CD4-positive, alpha-beta memory T cell (primary cell): Measurements from ENCODE around the gene HAX1. TPM values are rescaled to one million over a fixed set of nuclear protein-coding genes. Genes with fewer than 3 reads are reported as not detected.
"Not testable (repeated sequence)": the region's sequence is repeated elsewhere in the genome, so short reads cannot be mapped to it uniquely, and the experiment has no call there.

Source experiments
- CTCF ChIA-PET: fragments of 350-600 bp; sonication (Branson Sonifier 250); formaldehyde crosslinking; loops from one replicate; lab custom pipeline; 2021; ENCODE audit warnings: inconsistent platforms; ENCODE audit not compliant: partially characterized antibody; lab: Charles Lee
- POLR2A ChIA-PET: fragments of 350-600 bp; sonication (Branson Sonifier 250); formaldehyde crosslinking; loops from one replicate; lab custom pipeline; 2021; ENCODE audit not compliant: partially characterized antibody; lab: Charles Lee
- DNase-seq, 5 donors: peaks; one replicate each; pipeline versions ENCODE4 v3.0.0 to v3.0.0-alpha.2; 2020 to 2022; ENCODE audit warnings: mixed read lengths in 1 of 5
- H3K27ac ChIP-seq: one replicate; pipeline ENCODE4 v1.7.0; 2013; ENCODE audit warnings: low read depth, low read length
- H3K27me3 ChIP-seq: 2 replicates; pipeline ENCODE4 v1.7.0; 2013; ENCODE audit warnings: mild to moderate bottlenecking, low read length, moderate library complexity; ENCODE audit not compliant: insufficient read depth
- H3K36me3 ChIP-seq: 2 replicates; pipeline ENCODE4 v1.7.0; 2013; ENCODE audit warnings: mild to moderate bottlenecking, low read length, moderate library complexity; ENCODE audit not compliant: insufficient read depth
- H3K4me1 ChIP-seq: 2 replicates; pipeline ENCODE4 v1.7.0; 2013; ENCODE audit warnings: mild to moderate bottlenecking, low read length, moderate library complexity; ENCODE audit not compliant: insufficient read depth
- H3K4me3 ChIP-seq, 2 donors: one replicate each; pipeline ENCODE4 v1.7.0; 2013; ENCODE audit warnings: low read length in 2 of 2, mild to moderate bottlenecking in 1 of 2
- H3K9me3 ChIP-seq, 2 donors: one replicate each; pipeline ENCODE4 v1.7.0; 2013; ENCODE audit warnings: low read length in 2 of 2, control low read depth in 1 of 2; ENCODE audit not compliant: control insufficient read depth in 1 of 2
- H3K27ac Mint-ChIP-seq, 7 donors: one replicate each; pipeline ENCODE4 v1.8.0; 2020 to 2021; ENCODE audit warnings: mixed read lengths in 7 of 7, mild to moderate bottlenecking in 6 of 7, inconsistent platforms in 3 of 7, moderate library complexity in 3 of 7
- H3K27me3 Mint-ChIP-seq, 2 donors: one replicate each; pipeline ENCODE4 v1.8.0; 2020 to 2021; ENCODE audit warnings: mixed read lengths in 2 of 2
- H3K36me3 Mint-ChIP-seq, 2 donors: one replicate each; pipeline ENCODE4 v1.8.0; 2020 to 2021; ENCODE audit warnings: mixed read lengths in 2 of 2, inconsistent platforms in 1 of 2, mild to moderate bottlenecking in 1 of 2
- H3K4me1 Mint-ChIP-seq, 4 donors: one replicate each; pipeline ENCODE4 v1.8.0; 2020 to 2021; ENCODE audit warnings: mixed read lengths in 4 of 4, mild to moderate bottlenecking in 1 of 4
- H3K4me3 Mint-ChIP-seq, 8 donors: one replicate each; pipeline ENCODE4 v1.8.0; 2020 to 2021; ENCODE audit warnings: mixed read lengths in 8 of 8, mild to moderate bottlenecking in 7 of 8, moderate library complexity in 6 of 8, inconsistent platforms in 3 of 8
- H3K9me3 Mint-ChIP-seq, 8 donors: one replicate each; pipeline ENCODE4 v1.8.0; 2020 to 2021; ENCODE audit warnings: mixed read lengths in 8 of 8, mild to moderate bottlenecking in 5 of 8, inconsistent platforms in 3 of 8, moderate library complexity in 1 of 8
- intact Hi-C: fragments of 100-400 bp; cut with micrococcal nuclease; formaldehyde crosslinking; loops from one replicate; pipeline ENCODE4 v1.15.1; 2023
- polyA plus RNA-seq, 2 donors: library from polyadenylated mRNA; unstranded; fragments of 300-500 nt; fragmentation: Illumina TruSeq; gene quantifications; one replicate each; pipeline ENCODE4 v1.2.3, GENCODE V29; 2021
- total RNA-seq, 2 experiments: library from RNA; stranded (reverse); gene quantifications; one replicate each; pipeline ENCODE4 v1.2.3, GENCODE V29; 2021

The HAX1 gene
- total and polyA plus RNA-seq, 4 experiments from 2014 or later, result 110 to 259 (median 144) TPM

DNA sequence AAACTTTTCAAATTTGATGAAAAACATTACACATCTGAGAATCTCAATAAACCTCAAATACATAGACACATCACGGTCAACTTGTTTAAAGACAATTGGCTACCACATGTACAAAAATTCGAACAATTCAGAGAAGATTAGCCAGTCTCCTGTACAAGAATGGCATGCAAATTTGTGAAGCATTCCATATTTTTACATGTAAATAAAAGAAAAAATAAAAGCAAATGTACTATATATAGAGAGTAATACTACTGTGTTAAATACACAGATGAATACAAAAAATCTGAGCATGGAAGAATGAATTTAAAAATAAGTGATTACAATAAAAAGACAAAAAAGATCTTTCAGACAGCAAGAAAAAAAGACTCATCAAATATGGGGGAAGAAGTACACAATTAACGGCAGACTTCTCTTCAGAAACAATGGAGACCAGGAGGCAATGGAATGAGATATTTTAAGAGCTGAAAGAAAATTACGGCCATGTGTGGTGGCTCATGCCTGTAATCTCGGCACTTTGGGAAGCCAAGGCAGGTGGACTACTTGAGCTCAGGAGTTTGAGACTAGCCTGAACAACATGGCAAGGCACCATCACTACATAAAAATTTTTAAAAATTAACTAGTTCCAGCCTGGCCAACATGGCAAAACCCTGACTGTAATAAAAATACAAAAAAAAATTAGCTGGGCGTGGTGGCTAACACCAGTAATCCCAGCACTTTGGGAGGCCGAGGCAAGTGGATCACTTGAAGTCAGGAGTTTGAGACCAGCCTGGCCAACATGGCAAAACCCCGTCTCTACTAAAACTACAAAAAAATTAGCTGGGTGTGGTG lies 23.2 kb downstream of the HAX1 start:
- ChIA-PET CTCF (interaction anchor here (1.5 kb wide), 1 partner anchor 40 kb away, joined by 6 read pairs; no protein-coding TSS in a partner anchor), POLR2A (no interaction called here)
- Histone ChIP-seq H3K36me3 (no peaks in the 10 kb centered on the region), H3K4me1 (no peaks in the 10 kb centered on the region), H3K4me3 (no peak overlapping the region), H3K9me3 (peaks cover 0 to 7% of the 10 kb centered on the region in 2 donors), H3K27ac (no peak overlapping the region), H3K27me3 (no peaks in the 10 kb centered on the region)
- Mint-ChIP-seq H3K27ac (peak overlapping the region in 2 of 7 donors; percentile 29 to 75), H3K9me3 (peaks cover 0 to 35% (median 18%) of the 10 kb centered on the region in 8 donors), H3K27me3 (no peaks in the 10 kb centered on the region), H3K4me3 (no peak overlapping the region), H3K36me3 (peaks cover 4 to 8% of the 10 kb centered on the region in 2 donors), H3K4me1 (no peaks in the 10 kb centered on the region)
- DNase-seq, result peak in 1 of 5 donors; percentile 22
- intact Hi-C loops, result no loop called here

DNA sequence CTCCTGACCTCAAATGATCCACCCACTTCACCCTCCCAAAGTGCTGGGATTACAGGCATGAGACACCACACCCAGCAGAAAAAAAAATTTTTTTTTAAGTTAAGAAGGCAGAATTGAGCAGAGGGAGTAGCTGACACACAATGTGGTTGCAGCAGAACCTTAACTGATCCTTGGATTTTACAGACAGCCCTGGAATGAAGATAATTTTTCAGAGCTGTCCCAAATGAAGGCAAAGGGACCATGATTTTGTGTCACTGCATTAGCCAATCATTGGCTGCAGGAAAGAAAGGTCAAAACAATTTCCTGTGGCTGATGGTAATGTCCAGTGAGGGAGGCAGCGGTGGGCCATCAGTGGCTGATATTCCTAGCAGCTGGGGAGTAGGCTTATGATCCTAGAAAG lies 29.2 kb downstream of the HAX1 start:
- H3K9me3 Mint-ChIP-seq, result peaks cover 0 to 4% (median 0%) of the 10 kb centered on the region in 8 donors
- intact Hi-C loops, result no loop called here
- CTCF ChIA-PET, result interaction anchor here (1.5 kb wide), 1 partner anchor 22 kb away, joined by 3 read pairs; no protein-coding TSS in a partner anchor
- H3K27me3 Mint-ChIP-seq, result no peaks in the 10 kb centered on the region
- Histone ChIP-seq H3K4me3 (no peak overlapping the region), H3K36me3 (no peaks in the 10 kb centered on the region), H3K4me1 (no peaks in the 10 kb centered on the region), H3K9me3 (no peaks in the 10 kb centered on the region), H3K27me3 (no peaks in the 10 kb centered on the region), H3K27ac (no peak overlapping the region)
- POLR2A ChIA-PET, result interaction anchor here (1.1 kb wide), 1 partner anchor 14 kb away, joined by 3 read pairs; no protein-coding TSS in a partner anchor
- H3K4me1 Mint-ChIP-seq, result no peaks in the 10 kb centered on the region
- no peak overlapping the region for H3K27ac Mint-ChIP-seq
- H3K36me3 Mint-ChIP-seq, result no peaks in the 10 kb centered on the region
- no peak overlapping the region for H3K4me3 Mint-ChIP-seq
- DNase-seq, result no peak

DNA sequence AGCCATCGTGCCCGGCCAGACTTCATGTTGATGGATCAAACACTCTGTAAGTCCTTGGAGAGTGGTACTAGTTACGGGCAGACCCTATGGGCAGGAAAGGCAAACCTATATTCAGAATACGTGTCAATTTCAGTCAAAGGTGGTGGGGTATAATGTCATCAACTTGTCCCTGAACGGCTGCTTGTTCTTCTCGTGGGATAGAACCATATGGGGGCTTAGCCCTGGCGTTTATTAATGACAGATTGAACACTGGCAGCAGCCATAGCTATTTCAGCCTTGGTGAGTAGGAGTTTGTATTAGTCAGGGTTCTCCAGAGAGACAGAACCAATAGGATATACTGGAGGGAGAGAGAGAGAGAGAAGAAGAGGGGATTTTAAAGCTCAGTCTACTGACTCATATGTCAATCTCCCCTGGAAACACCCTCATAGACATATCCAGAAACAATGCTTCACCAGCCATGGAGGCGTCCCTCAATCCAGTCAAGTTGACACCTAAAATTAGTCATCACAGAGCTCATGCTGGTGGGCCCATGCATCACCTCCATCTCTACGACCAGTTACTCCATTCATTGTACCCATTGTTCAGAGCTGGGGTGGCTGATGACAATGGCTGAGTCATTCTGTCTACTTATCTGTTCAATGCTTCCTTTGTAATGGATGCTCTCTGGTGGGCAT lies 32.4 kb downstream of the HAX1 start:
- intact Hi-C loops, result no loop called here
- CTCF ChIA-PET, result interaction anchor here (4.2 kb wide), 1 partner anchor 31 kb away, joined by 14 read pairs; no protein-coding TSS in a partner anchor
- POLR2A ChIA-PET, result no interaction called here

DNA sequence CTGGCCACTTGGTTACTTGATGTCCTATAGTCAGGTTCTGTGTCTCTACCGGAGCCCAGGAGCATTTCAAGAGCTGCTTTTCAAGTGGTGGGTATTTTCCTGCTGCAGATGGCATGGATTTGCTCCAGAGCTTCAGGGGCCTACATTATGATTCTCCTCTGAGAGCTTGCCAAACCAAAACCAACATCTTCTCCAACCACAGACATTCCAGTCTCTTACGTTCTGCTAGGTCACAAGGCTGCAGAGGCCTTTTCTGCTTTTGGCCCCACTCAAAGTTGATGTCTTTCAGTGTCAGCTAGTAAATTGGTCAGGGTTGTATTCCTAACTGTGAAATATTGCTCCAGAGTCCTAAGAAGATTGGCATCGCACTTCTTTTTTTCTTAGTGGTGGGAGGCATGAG lies 33.7 kb downstream of the HAX1 start:
- Histone ChIP-seq H3K4me1 (peaks cover 13% of the 10 kb centered on the region), H3K4me3 (no peak overlapping the region), H3K27ac (no peak overlapping the region), H3K36me3 (no peaks in the 10 kb centered on the region), H3K9me3 (no peaks in the 10 kb centered on the region), H3K27me3 (no peaks in the 10 kb centered on the region)
- POLR2A ChIA-PET, result interaction anchor here (0.5 kb wide), 1 partner anchor 24 kb away, joined by 3 read pairs; no protein-coding TSS in a partner anchor
- Mint-ChIP-seq H3K4me3 (no peak overlapping the region), H3K27me3 (no peaks in the 10 kb centered on the region), H3K9me3 (peaks cover 0 to 2% (median 0%) of the 10 kb centered on the region in 8 donors), H3K4me1 (peaks cover 7 to 12% (median 12%) of the 10 kb centered on the region in 4 donors), H3K36me3 (no peaks in the 10 kb centered on the region), H3K27ac (peak overlapping the region in 1 of 7 donors; percentile 57)
- intact Hi-C loops, result no loop called here
- CTCF ChIA-PET, result interaction anchor here (1.2 to 4.2 kb wide), 2 partner anchors 30 to 36 kb away, joined by 4 to 14 read pairs; no protein-coding TSS in a partner anchor
- no peak for DNase-seq

More for the DNA sequence above, 32.4 kb downstream of the HAX1 start:
- Mint-ChIP-seq H3K4me1 (peaks cover 7 to 12% (median 12%) of the 10 kb centered on the region in 4 donors), H3K36me3 (no peaks in the 10 kb centered on the region), H3K4me3 (no peak overlapping the region), H3K27me3 (no peaks in the 10 kb centered on the region), H3K9me3 (peaks cover 0 to 2% (median 0%) of the 10 kb centered on the region in 8 donors), H3K27ac (peak overlapping the region in 1 of 7 donors; percentile 71)
- no peak for DNase-seq
- Histone ChIP-seq H3K27me3 (no peaks in the 10 kb centered on the region), H3K9me3 (no peaks in the 10 kb centered on the region), H3K36me3 (no peaks in the 10 kb centered on the region), H3K4me3 (no peak overlapping the region), H3K27ac (no peak overlapping the region), H3K4me1 (peaks cover 13% of the 10 kb centered on the region)

DNA sequence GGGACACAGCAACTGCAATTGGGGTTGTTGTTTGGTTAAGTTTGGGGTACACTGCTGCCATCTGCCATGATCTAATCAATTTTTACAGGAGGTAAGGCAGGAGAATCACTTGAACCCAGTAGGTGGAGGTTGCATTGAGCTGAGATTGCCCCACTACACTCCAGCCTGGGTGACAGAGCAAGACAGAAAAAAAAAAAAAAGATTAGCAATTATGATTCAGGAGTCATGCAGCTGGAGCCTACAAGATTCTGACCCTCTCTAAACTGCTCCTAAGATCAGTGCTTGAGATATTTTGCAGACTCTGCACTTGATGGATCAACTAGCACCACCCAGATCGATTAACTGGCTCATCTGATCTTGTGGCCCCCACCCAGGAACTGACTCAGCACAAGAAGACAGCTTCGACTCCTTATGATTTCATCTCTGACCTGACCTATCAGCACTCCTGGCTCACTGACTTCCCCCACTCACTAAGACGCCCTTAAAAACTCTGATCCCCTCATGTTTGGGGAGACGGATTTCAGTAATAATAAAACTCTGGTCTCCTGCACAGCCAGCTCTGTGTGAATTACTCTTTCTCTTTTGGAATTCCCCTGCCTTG lies 35.3 kb downstream of the HAX1 start:
- H3K4me3 ChIP-seq, H3K36me3 Mint-ChIP-seq, DNase-seq, H3K9me3 Mint-ChIP-seq, H3K27ac ChIP-seq, H3K27me3 Mint-ChIP-seq, H3K9me3 ChIP-seq, H3K36me3 ChIP-seq, H3K27me3 ChIP-seq, intact Hi-C loops: not testable (repeated sequence)
- Mint-ChIP-seq H3K4me3 (peak overlapping the region in 1 of 8 donors; percentile 16), H3K4me1 (peaks cover 7 to 12% (median 12%) of the 10 kb centered on the region in 4 donors), H3K27ac (peak overlapping the region in 6 of 7 donors; percentile 48 to 79 (median 70))
- H3K4me1 ChIP-seq, result peaks cover 13% of the 10 kb centered on the region
- ChIA-PET CTCF (interaction anchor here (1.1 to 4.2 kb wide), 3 partner anchors 10 to 29 kb away, joined by 3 to 14 read pairs (median 3); no protein-coding TSS in a partner anchor), POLR2A (interaction anchor here (0.6 to 1.4 kb wide), 4 partner anchors 21 to 700 kb away, joined by 3 to 6 read pairs (median 3); no protein-coding TSS in a partner anchor)

DNA sequence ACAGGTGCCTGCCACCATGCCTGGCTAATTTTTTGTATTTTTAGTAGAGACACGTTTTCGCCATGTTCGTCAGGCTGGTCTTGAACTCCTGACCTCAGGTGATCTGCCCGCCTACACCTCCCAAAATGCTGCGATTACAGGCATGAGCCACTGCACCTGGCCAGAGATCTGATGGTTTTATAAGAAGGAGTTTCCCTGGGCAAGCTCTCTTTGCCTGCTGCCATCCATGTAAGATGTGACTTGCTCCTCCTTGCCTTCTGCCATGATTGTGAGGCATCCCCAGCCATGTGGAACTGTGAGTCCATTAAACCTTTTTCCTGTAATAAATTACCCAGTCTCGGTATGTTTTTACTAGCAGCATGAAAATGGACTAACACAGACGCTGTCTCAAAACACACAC lies 36.7 kb downstream of the HAX1 start:
- H3K36me3 Mint-ChIP-seq, POLR2A ChIA-PET, H3K27ac ChIP-seq, intact Hi-C loops, H3K9me3 ChIP-seq, H3K4me3 Mint-ChIP-seq, H3K27me3 Mint-ChIP-seq, DNase-seq, H3K27me3 ChIP-seq, H3K9me3 Mint-ChIP-seq, H3K36me3 ChIP-seq, H3K4me3 ChIP-seq, H3K27ac Mint-ChIP-seq, CTCF ChIA-PET: not testable (repeated sequence)
- H3K4me1 Mint-ChIP-seq, result peaks cover 7 to 12% (median 12%) of the 10 kb centered on the region in 4 donors
- H3K4me1 ChIP-seq, result peaks cover 13% of the 10 kb centered on the region
